K562 (cell line): ENCODE data around the gene ARFGEF3. TPM values are rescaled to one million over a fixed set of nuclear protein-coding genes. Genes with fewer than 3 reads are reported as not detected.

Experiments used
- ATAC-seq: fragments of 200-7000 bp; cut with Tn5 transposase; 3 replicates; pipeline ENCODE4 v1.9.1; 2020; ENCODE audit warnings: moderate library complexity
- BruUV-seq: library from RNA; stranded (reverse); fragments of 400-500 nt; replicated peaks from 2 replicates; lab custom pipeline; 2021; lab: Mats Ljungman, UMichigan
- CTCF ChIA-PET: fragments of 300-600 bp; formaldehyde crosslinking; extraction: SDS; loops from one replicate; lab custom pipeline; 2021; ENCODE audit warnings: low intra/inter-chr PET ratio; lab: Yijun Ruan, JAX
- POLR2A ChIA-PET: fragments of 300-600, 350-650 bp; sonication (Branson Sonifier 250); formaldehyde crosslinking; extraction: SDS; loops from one replicate; lab custom pipeline; 2021; ENCODE audit warnings: antibody characterized with exemption, inconsistent platforms; lab: Yijun Ruan, JAX
- DNase-seq, 4 experiments: peaks; one replicate each; pipeline versions ENCODE4 v3.0.0 to v3.0.0-alpha.2; 2011 to 2018; ENCODE audit warnings: low spot score in 3 of 4, mixed read lengths in 3 of 4; ENCODE audit errors: extremely low read depth in 1 of 4
- FAIRE-seq: peaks from 2 replicates; lab custom pipeline; 2011; peaks lifted over from hg19 to GRCh38; lab: Jason Lieb, UNC
- H2AFZ ChIP-seq: 2 replicates; pipeline ENCODE4 v1.6.0; 2011; ENCODE audit warnings: low read depth, low read length, control low read depth, inconsistent platforms
- H3K27ac ChIP-seq: fragments of 200-600 bp; 3 replicates; pipeline ENCODE4 v1.8.0; 2011; ENCODE audit warnings: low read depth, mild to moderate bottlenecking, control low read depth, inconsistent platforms, low read length, moderate library complexity, mixed read lengths; ENCODE audit errors: extremely low read depth
- H3K27me3 ChIP-seq, 2 experiments: fragments of 300-600 bp in 1 of 2; 2 replicates in 1 of 2; 3 replicates in 1 of 2; pipeline versions ENCODE4 v1.6.0 to v1.8.0; 2011; ENCODE audit warnings: inconsistent platforms in 2 of 2, low read length in 2 of 2, mild to moderate bottlenecking in 1 of 2, mixed read lengths in 1 of 2, moderate library complexity in 1 of 2; ENCODE audit not compliant: control insufficient read depth in 2 of 2, insufficient read depth in 2 of 2
- H3K36me3 ChIP-seq: fragments of 300-600 bp; 3 replicates; pipeline ENCODE4 v1.8.0; 2011; ENCODE audit warnings: mild to moderate bottlenecking, low read length, inconsistent platforms; ENCODE audit not compliant: control insufficient read depth, insufficient read depth
- H3K4me1 ChIP-seq, 2 experiments: fragments of 200-600 bp in 1 of 2; replicated peaks in 1 of 2; 2 replicates in 1 of 2; 3 replicates in 1 of 2; pipeline versions ENCODE4 v1.5.1 to v1.8.0; 2011; ENCODE audit warnings: inconsistent platforms in 2 of 2, low read length in 2 of 2, mild to moderate bottlenecking in 1 of 2, mixed read lengths in 1 of 2, moderate library complexity in 1 of 2; ENCODE audit not compliant: control insufficient read depth in 2 of 2, insufficient read depth in 2 of 2
- H3K4me2 ChIP-seq: 2 replicates; pipeline ENCODE4 v1.6.1; 2011; ENCODE audit warnings: low read length, control low read depth, inconsistent platforms, mixed read lengths; ENCODE audit not compliant: insufficient read depth
- H3K4me3 ChIP-seq: fragments of 200-600 bp; sonication (generic), shearing (Covaris generic); 2 replicates; pipeline ENCODE4 v1.5.1; 2016; ENCODE audit warnings: control low read depth, inconsistent platforms
- H3K79me2 ChIP-seq: fragments of 200-600 bp; 3 replicates; pipeline ENCODE4 v1.8.0; 2011; ENCODE audit warnings: low read length, inconsistent platforms; ENCODE audit not compliant: control insufficient read depth, insufficient read depth
- H3K9ac ChIP-seq, 2 experiments: 2 replicates each; pipeline versions ENCODE4 v1.6.0 to v1.6.1; 2011; ENCODE audit warnings: low read depth in 2 of 2, low read length in 2 of 2, control low read depth in 1 of 2, inconsistent platforms in 1 of 2, mild to moderate bottlenecking in 1 of 2, mixed read lengths in 1 of 2; ENCODE audit not compliant: insufficient read depth in 1 of 2
- H3K9me1 ChIP-seq: one replicate; pipeline ENCODE4 v1.6.0; 2011; ENCODE audit warnings: inconsistent platforms, mild to moderate bottlenecking, low read length, moderate library complexity; ENCODE audit not compliant: control insufficient read depth, insufficient read depth
- H3K9me3 ChIP-seq: replicated peaks from 2 replicates; pipeline ENCODE4 v1.5.1; 2011; ENCODE audit warnings: low read depth, low read length, inconsistent platforms; ENCODE audit not compliant: control insufficient read depth, insufficient read depth
- H4K20me1 ChIP-seq: replicated peaks from 2 replicates; pipeline ENCODE4 v1.6.1; 2011; ENCODE audit warnings: low read length, inconsistent platforms, mixed read lengths; ENCODE audit not compliant: control insufficient read depth, insufficient read depth
- ATF7 ChIP-seq: fragments of 450-650 bp; IDR thresholded peaks from 2 replicates; pipeline ENCODE4 v1.7.1; 2014; ENCODE audit warnings: mild to moderate bottlenecking, moderate library complexity
- KDM5B ChIP-seq: fragments of 200-600 bp; sonication (generic); IDR thresholded peaks from 2 replicates; pipeline ENCODE4 v1.6.1; 2012; ENCODE audit warnings: low read depth, mild to moderate bottlenecking, moderate library complexity, low read length, control low read depth, inconsistent platforms; ENCODE audit not compliant: insufficient replicate concordance
- KLF13 ChIP-seq: fragments of 450-650 bp; IDR thresholded peaks from 2 replicates; pipeline ENCODE4 v1.6.1; 2016; ENCODE audit warnings: missing genetic modification characterization, low read depth, mild to moderate bottlenecking, missing compliant biosample characterization, moderate library complexity, borderline replicate concordance
- MEIS2 ChIP-seq: fragments of 450-650 bp; IDR thresholded peaks from 2 replicates; pipeline ENCODE4 v1.6.1; 2014; ENCODE audit warnings: mild to moderate bottlenecking; ENCODE audit not compliant: partially characterized antibody
- MTA3 ChIP-seq: fragments of 450-650 bp; formaldehyde crosslinking; IDR thresholded peaks from 2 replicates; pipeline ENCODE4 v1.6.1; 2017; ENCODE audit warnings: mild to moderate bottlenecking, borderline replicate concordance
- MTF1 ChIP-seq: fragments of 250-450 bp; sonication (Bioruptor Pico); IDR thresholded peaks from 2 replicates; pipeline ENCODE4 v1.9.0; 2021; ENCODE audit warnings: moderate library complexity, mild to moderate bottlenecking, inconsistent platforms, borderline replicate concordance
- PCBP1 ChIP-seq: fragments of 200-400 bp; formaldehyde crosslinking; IDR thresholded peaks from 2 replicates; pipeline ENCODE4 v1.6.1; 2018; ENCODE audit warnings: mild to moderate bottlenecking, low read depth, low read length; ENCODE audit not compliant: poor library complexity, severe bottlenecking
- POLR2AphosphoS2 ChIP-seq: IDR thresholded peaks from 2 replicates; pipeline ENCODE4 v1.6.1; 2012; ENCODE audit warnings: low read length, improper control_type of control experiment
- PYGO2 ChIP-seq: fragments of 450-650 bp; IDR thresholded peaks from 2 replicates; pipeline ENCODE4 v1.6.1; 2016; ENCODE audit warnings: mild to moderate bottlenecking, missing genetic modification characterization, moderate library complexity, missing compliant biosample characterization
- RBM14 ChIP-seq: fragments of 200-400 bp; formaldehyde crosslinking; IDR thresholded peaks from 2 replicates; pipeline ENCODE4 v1.6.1; 2018; ENCODE audit warnings: low read depth, mild to moderate bottlenecking, low read length, moderate library complexity, borderline replicate concordance; ENCODE audit not compliant: insufficient read depth
- TRIM28 ChIP-seq: fragments of 450-650 bp; IDR thresholded peaks from 2 replicates; pipeline ENCODE4 v1.6.1; 2017
- U2AF2 ChIP-seq: fragments of 200-400 bp; formaldehyde crosslinking; optimal IDR thresholded peaks from 2 replicates; pipeline ENCODE3; 2017; ENCODE audit warnings: low read depth, mild to moderate bottlenecking, low read length
- ZFP36 ChIP-seq: fragments of 150-350 bp; IDR thresholded peaks from 2 replicates; pipeline ENCODE4 v1.6.1; 2018; ENCODE audit warnings: low read length, low read depth; ENCODE audit not compliant: partially characterized antibody
- ZKSCAN3 ChIP-seq: fragments of 250-450 bp; sonication (Bioruptor Pico); IDR thresholded peaks from 2 replicates; pipeline ENCODE4 v1.4.0; 2020
- WGBS: fragments of 100-300 bp; shearing (Covaris generic); methylation state at CpG from one replicate; pipeline ENCODE4 v1.1.6; 2016; ENCODE audit warnings: low coverage, mixed read lengths; ENCODE audit not compliant: insufficient coverage; ENCODE audit errors: missing lambda C conversion rate; 5-methylcytosine and 5-hydroxymethylcytosine counted together
- in situ Hi-C: fragments of 300-500 bp; cut with MboI; formaldehyde crosslinking; loops from 4 replicates; pipeline ENCODE4 v1.15.0; 2018; ENCODE audit warnings: inconsistent platforms, mixed read lengths
- intact Hi-C: fragments of 100-400 bp; cut with micrococcal nuclease; formaldehyde crosslinking; loops from 2 replicates; pipeline ENCODE4 v1.14.2; 2022
- polyA plus RNA-seq, 8 experiments: library from polyadenylated mRNA; depleted of rRNA in 4 of 8; stranded (reverse) in 5 of 8; unstranded in 3 of 8; fragments of >200 nt; fragmentation: Nextera tagmentation in 2 of 8; fragmentation: Illumina TruSeq in 1 of 8; extraction: Ambion mirVana in 2 of 8; extraction: Trizol in 1 of 8; gene quantifications; 2 replicates each; pipeline versions ENCODE4 v1.2.1 to v1.2.3, GENCODE V29; 2011 to 2014; ENCODE audit warnings: inconsistent platforms in 1 of 8, missing spikeins in 1 of 8
- total RNA-seq, 7 experiments: library from RNA; depleted of rRNA in 6 of 7; stranded (reverse); fragments of >200 nt in 6 of 7; fragmentation: Illumina TruSeq in 2 of 7; extraction: Trizol in 2 of 7; gene quantifications; 2 replicates each; pipeline versions ENCODE4 v1.2.1 to v1.2.3, GENCODE V29; 2011 to 2021; ENCODE audit warnings: low replicate concordance in 1 of 7
- TF ChIP-seq, protein P1 (sequence below), 2 experiments: fragments of 450-650 bp in 1 of 2; sonication (generic) in 1 of 2; formaldehyde crosslinking in 1 of 2; IDR thresholded peaks in 1 of 2; conservative IDR thresholded peaks in 1 of 2; 2 replicates each; pipeline versions ENCODE4 v1.6.1 to v1.8.1; 2016 to 2023; ENCODE audit warnings: mild to moderate bottlenecking in 2 of 2, moderate library complexity in 2 of 2, inconsistent platforms in 1 of 2, missing genetic modification reagents in 1 of 2

The ARFGEF3 gene
- total and polyA plus RNA-seq, 9 of the 15 experiments (the other 6 are each of a cell fraction or from before 2014, with no cell fraction given), result under 0.01 to 0.02 TPM; not detected in 7

DNA sequence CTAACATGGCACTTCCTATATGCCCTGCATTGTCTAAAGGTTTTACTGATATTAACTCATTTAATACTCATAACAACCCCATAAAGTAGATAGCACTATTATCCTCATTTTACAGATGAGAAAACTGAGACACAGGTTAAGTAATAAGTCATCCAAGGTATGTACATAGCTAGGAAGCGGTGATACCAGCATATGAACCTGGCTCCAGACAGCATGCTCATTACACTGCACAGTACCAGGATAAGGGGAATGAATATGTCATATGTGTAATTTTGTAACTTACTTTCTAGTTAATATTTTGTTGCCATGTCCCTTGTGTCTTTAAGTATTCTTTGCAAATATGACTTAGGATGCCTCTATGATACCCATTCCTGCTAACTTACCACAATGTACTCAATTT, 109.7 kb downstream of the ARFGEF3 start (continued):
- TF ChIP-seq KLF13 (tag) (no peak), PYGO2 (no peak), MTF1 (no peak), MTA3 (no peak), KDM5B (no peak)

DNA sequence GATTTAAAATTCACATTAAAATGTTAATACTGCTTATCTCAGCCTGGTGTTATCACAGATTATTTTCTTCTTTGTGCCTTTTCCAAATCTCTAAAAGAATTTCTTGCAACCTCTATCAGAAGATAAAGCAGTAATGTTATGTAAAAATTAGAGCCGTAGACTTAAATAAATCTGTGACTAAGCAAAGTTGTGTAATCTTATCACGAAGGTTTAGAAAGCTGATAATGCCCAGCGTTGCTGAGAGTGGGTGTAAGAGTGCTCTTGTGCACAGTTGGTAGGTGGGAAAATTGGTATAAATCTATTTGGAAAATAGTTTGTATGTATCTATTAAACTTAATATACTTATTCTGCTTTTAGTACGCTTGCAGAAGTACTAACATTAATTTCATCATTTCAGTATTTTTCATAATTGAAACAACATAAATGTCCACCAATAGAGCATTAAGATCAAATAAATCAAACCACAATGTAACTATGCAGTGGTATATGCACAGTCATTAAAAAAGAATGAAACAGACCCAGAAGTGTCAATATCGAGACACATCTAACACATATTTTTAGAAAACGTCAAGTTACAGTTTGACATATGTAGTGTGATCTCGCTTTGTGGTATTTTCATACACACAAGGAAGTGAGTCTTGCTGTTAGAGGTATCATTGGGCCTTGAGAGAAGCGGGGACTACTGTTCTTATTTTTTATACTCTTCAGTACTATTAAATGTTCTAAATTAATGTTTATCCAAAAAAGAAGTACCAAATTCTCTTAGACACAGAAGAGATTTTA, 111.0 kb downstream of the ARFGEF3 start:
- no peak for DNase-seq
- Histone ChIP-seq H3K4me3 (no peak overlapping the region), H4K20me1 (no peaks in the 10 kb centered on the region), H3K4me1 (no peaks in the 10 kb centered on the region), H3K4me2 (no peak overlapping the region), H3K9me1 (no peaks in the 10 kb centered on the region), H3K9ac (no peak overlapping the region), H3K27ac (no peak overlapping the region), H3K79me2 (no peaks in the 10 kb centered on the region), H3K36me3 (no peaks in the 10 kb centered on the region), H3K9me3 (no peaks in the 10 kb centered on the region), H2AFZ (no peak overlapping the region), H3K27me3 (peaks cover 24 to 31% of the 10 kb centered on the region in 2 experiments; a peak in 4 of 5 replicates)
- WGBS, result 2% methylated on average over 8 of the region's 8 CpGs
- intact Hi-C loops (no loop called here), in situ Hi-C loops (no loop called here)
- CTCF ChIA-PET, result no interaction called here
- no TSS peak for BruUV-seq
- POLR2A ChIA-PET, result no interaction called here
- no peak for ATAC-seq
- TF ChIP-seq RBM14 (no peak), ZFP36 (no peak), ZKSCAN3 (CRISPR knock-in tag) (no peak), ATF7 (no peak), POLR2AphosphoS2 (no peak), MEIS2 (no peak), TRIM28 (no peak), PCBP1 (no peak), U2AF2 (no peak)
- TF ChIP-seq, protein P1, sequence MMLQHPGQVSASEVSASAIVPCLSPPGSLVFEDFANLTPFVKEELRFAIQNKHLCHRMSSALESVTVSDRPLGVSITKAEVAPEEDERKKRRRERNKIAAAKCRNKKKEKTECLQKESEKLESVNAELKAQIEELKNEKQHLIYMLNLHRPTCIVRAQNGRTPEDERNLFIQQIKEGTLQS (IDR thresholded peaks at IDR 0.05), result no peak
- TF ChIP-seq, protein P1 (CRISPR knock-in tag; conservative IDR thresholded peaks at IDR 0.05), result no peak
- FAIRE-seq, result no peak
